ENCODE data around the gene FBXL16. TPM values are rescaled to one million over a fixed set of nuclear protein-coding genes. Genes with fewer than 3 reads are reported as not detected.

FBXL16 gene
- polyA plus RNA-seq, 1 donor from 2014 or later = 3.4 TPM

DNA sequence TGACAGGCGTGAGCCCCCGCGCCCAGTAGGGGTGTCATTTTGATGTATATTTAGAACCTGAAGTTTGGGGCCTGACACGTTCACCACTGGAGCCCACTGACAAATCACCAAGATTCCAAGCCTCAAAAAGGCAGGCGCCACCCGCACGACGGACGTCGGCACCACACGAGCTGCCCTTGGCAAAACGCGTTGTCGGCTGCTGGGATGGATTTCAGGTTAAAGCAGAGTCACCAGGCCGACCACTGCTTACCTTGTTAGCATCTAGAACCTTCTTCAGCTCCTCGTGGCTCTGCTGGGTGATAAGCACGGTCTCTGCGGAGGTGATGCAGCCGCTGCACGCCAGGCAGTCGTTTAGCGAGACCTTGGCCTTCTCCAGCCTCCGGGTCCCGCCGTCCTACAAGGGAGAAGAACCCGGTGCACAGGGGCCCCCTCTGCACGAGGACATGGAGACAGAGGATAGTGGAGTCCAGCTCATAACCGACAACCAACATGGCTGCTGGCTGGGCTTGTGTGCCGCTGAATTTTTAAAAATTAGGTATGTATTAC lies 31.4 kb upstream of the FBXL16 start:
- H3F3A ChIP-seq (ENCODE audit: insufficient read depth, low read length, poor library complexity, severe bottlenecking) = no peaks in the 10 kb centered on the region
- H3K9ac ChIP-seq (ENCODE audit: low read length) = no peak overlapping the region
- TF ChIP-seq TAF1 (IDR thresholded peaks at IDR 0.05; ENCODE audit: low read depth) (no peak), SMC3 (conservative IDR thresholded peaks at IDR 0.05; ENCODE audit: poor library complexity) (no peak), MXI1 (conservative IDR thresholded peaks at IDR 0.05; ENCODE audit: poor library complexity, severe bottlenecking) (no peak), POLR2AphosphoS5 (IDR thresholded peaks at IDR 0.05) (no peak), EP300 (conservative IDR thresholded peaks at IDR 0.05; ENCODE audit: poor library complexity, severe bottlenecking) (no peak), RAD21 (conservative IDR thresholded peaks at IDR 0.05) (no peak), EZH2 (IDR thresholded peaks at IDR 0.05; ENCODE audit: borderline replicate concordance, insufficient read depth, low read length, poor library complexity, severe bottlenecking) (no peak)
- TF ChIP-seq, protein P1, sequence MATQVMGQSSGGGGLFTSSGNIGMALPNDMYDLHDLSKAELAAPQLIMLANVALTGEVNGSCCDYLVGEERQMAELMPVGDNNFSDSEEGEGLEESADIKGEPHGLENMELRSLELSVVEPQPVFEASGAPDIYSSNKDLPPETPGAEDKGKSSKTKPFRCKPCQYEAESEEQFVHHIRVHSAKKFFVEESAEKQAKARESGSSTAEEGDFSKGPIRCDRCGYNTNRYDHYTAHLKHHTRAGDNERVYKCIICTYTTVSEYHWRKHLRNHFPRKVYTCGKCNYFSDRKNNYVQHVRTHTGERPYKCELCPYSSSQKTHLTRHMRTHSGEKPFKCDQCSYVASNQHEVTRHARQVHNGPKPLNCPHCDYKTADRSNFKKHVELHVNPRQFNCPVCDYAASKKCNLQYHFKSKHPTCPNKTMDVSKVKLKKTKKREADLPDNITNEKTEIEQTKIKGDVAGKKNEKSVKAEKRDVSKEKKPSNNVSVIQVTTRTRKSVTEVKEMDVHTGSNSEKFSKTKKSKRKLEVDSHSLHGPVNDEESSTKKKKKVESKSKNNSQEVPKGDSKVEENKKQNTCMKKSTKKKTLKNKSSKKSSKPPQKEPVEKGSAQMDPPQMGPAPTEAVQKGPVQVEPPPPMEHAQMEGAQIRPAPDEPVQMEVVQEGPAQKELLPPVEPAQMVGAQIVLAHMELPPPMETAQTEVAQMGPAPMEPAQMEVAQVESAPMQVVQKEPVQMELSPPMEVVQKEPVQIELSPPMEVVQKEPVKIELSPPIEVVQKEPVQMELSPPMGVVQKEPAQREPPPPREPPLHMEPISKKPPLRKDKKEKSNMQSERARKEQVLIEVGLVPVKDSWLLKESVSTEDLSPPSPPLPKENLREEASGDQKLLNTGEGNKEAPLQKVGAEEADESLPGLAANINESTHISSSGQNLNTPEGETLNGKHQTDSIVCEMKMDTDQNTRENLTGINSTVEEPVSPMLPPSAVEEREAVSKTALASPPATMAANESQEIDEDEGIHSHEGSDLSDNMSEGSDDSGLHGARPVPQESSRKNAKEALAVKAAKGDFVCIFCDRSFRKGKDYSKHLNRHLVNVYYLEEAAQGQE (IDR thresholded peaks at IDR 0.05; ENCODE audit: borderline replicate concordance) = no peak
- TF ChIP-seq, protein P2, sequence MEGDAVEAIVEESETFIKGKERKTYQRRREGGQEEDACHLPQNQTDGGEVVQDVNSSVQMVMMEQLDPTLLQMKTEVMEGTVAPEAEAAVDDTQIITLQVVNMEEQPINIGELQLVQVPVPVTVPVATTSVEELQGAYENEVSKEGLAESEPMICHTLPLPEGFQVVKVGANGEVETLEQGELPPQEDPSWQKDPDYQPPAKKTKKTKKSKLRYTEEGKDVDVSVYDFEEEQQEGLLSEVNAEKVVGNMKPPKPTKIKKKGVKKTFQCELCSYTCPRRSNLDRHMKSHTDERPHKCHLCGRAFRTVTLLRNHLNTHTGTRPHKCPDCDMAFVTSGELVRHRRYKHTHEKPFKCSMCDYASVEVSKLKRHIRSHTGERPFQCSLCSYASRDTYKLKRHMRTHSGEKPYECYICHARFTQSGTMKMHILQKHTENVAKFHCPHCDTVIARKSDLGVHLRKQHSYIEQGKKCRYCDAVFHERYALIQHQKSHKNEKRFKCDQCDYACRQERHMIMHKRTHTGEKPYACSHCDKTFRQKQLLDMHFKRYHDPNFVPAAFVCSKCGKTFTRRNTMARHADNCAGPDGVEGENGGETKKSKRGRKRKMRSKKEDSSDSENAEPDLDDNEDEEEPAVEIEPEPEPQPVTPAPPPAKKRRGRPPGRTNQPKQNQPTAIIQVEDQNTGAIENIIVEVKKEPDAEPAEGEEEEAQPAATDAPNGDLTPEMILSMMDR (IDR thresholded peaks at IDR 0.05; ENCODE audit: poor library complexity, severe bottlenecking) = no peak
- H3K27ac ChIP-seq (ENCODE audit: low read length) = no peak overlapping the region
- H3K79me2 ChIP-seq (replicated peaks; ENCODE audit: insufficient read depth, low read length) = peaks cover 5% of the 10 kb centered on the region
- no peaks in the 10 kb centered on the region for H3K9me2 ChIP-seq (ENCODE audit: insufficient read depth, low read length)
- H2AFZ ChIP-seq (ENCODE audit: low read depth, low read length) = no peak overlapping the region
- H4K20me1 ChIP-seq (ENCODE audit: insufficient read depth) = no peaks in the 10 kb centered on the region
- no peaks in the 10 kb centered on the region for H3K36me3 ChIP-seq (ENCODE audit: insufficient read depth, low read length)
- H3K4me2 ChIP-seq (ENCODE audit: low read length) = no peak overlapping the region
- no peaks in the 10 kb centered on the region for H3K27me3 ChIP-seq (ENCODE audit: insufficient read depth, low read depth, low read length)
- no peak overlapping the region for H3K4me3 ChIP-seq (ENCODE audit: low read length)
- no peaks in the 10 kb centered on the region for H3K9me3 ChIP-seq (ENCODE audit: low read length)

DNA sequence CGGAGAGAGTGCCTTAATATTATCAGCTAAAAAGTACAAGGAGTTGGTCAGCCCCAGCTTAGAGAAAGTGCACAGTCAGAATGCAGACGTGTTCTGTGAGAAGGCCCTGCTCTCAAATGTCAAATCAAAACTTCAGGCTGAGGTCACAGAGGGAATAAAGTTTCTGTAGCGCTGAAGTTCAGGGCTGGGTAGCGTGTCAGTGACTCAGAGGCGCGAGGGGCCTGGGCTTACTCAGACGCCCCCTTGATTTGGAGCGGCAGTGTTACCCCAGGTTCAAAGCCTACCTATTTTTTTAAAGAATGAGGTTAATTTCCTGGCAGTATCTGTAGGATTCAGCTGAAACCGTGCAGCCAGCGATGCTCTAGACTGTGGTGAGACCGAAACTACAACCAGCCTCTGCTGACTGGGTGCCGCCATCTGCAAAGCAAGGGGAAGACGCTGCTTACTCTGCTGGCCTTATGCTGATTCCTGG lies 30.4 kb upstream of the FBXL16 start:
- TF ChIP-seq, protein P1 (IDR thresholded peaks at IDR 0.05; ENCODE audit: borderline replicate concordance) = no peak
- TF ChIP-seq EZH2 (IDR thresholded peaks at IDR 0.05; ENCODE audit: borderline replicate concordance, insufficient read depth, low read length, poor library complexity, severe bottlenecking) (no peak), POLR2AphosphoS5 (IDR thresholded peaks at IDR 0.05) (no peak), SMC3 (conservative IDR thresholded peaks at IDR 0.05; ENCODE audit: poor library complexity) (no peak), EP300 (conservative IDR thresholded peaks at IDR 0.05; ENCODE audit: poor library complexity, severe bottlenecking) (no peak), MXI1 (conservative IDR thresholded peaks at IDR 0.05; ENCODE audit: poor library complexity, severe bottlenecking) (no peak), TAF1 (IDR thresholded peaks at IDR 0.05; ENCODE audit: low read depth) (no peak), RAD21 (conservative IDR thresholded peaks at IDR 0.05) (no peak)
- TF ChIP-seq, protein P2 (IDR thresholded peaks at IDR 0.05; ENCODE audit: poor library complexity, severe bottlenecking) = no peak
- H3K4me2 ChIP-seq (ENCODE audit: low read length) = no peak overlapping the region
- peaks cover 5% of the 10 kb centered on the region for H3K79me2 ChIP-seq (replicated peaks; ENCODE audit: insufficient read depth, low read length)
- no peak overlapping the region for H3K27ac ChIP-seq (ENCODE audit: low read length)
- no peaks in the 10 kb centered on the region for H3K27me3 ChIP-seq (ENCODE audit: insufficient read depth, low read depth, low read length)
- no peaks in the 10 kb centered on the region for H4K20me1 ChIP-seq (ENCODE audit: insufficient read depth)
- H3K4me3 ChIP-seq (ENCODE audit: low read length) = no peak overlapping the region
- H3K9me2 ChIP-seq (ENCODE audit: insufficient read depth, low read length) = no peaks in the 10 kb centered on the region
- no peaks in the 10 kb centered on the region for H3K9me3 ChIP-seq (ENCODE audit: low read length)
- H3K9ac ChIP-seq (ENCODE audit: low read length) = no peak overlapping the region
- H3K36me3 ChIP-seq (ENCODE audit: insufficient read depth, low read length) = no peaks in the 10 kb centered on the region
- H3F3A ChIP-seq (ENCODE audit: insufficient read depth, low read length, poor library complexity, severe bottlenecking) = no peaks in the 10 kb centered on the region
- no peak overlapping the region for H2AFZ ChIP-seq (ENCODE audit: low read depth, low read length)
